Embryonic facial prominence (tissue), 1 donor: ENCODE data around the gene ZNF600.
"Not testable (repeated sequence)": the region's sequence is repeated elsewhere in the genome, so short reads cannot be mapped to it uniquely, and the experiment has no call there.

Experiments
- DNase-seq: peaks from one replicate; pipeline ENCODE4 v3.0.0-alpha.2; 2016; ENCODE audit errors: extremely low spot score

ZNF600 gene

GRCh38 chr19:52786464-52787354, at the start of gene ZNF600:
TSS of gene ZNF600 (minus strand) at chr19:52786791. CDS start at chr19:52778888, 7,903 bp downstream.
- DNase-seq: not testable (repeated sequence)

DNA sequence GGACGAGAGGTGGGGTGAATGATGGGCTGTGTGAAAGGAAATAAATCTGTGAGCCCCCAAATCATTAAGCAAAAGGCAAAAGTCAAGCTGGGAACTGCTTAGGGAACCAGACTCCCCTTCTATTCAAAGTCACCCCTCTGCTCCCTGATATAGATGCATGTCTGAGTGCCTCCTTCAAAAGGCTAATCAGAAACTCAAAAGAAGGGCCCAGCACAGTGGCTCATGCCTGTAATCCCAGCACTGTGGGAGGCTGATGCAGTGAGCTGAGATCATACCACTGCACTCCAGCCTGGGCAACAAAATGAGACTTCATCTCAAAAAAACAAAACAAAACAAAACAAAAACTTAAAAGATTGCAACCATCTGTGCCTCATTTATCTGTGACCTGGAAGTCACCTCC, 47.7 kb upstream of the ZNF600 start:
- DNase-seq: not testable (repeated sequence)

DNA sequence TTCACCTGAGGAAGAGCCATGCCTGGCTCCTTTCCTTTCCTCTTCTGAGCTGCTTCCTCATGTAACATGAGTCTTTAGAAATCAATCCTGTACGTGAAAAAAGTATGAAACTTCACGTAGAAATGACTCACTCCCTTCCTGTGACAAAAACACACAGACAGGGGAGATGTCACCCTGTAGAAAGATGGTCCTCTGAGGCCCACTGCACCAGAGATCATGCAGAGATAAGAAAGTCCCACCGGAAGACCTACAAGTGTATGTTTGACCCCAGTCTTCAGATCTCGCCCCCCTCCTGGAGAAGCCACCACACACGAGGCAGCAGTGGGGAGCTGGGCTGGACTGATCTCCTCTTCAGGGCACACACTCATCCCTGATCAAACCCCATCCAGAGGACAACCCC, 47.0 kb upstream of the ZNF600 start:
- not testable (repeated sequence) for DNase-seq

GRCh38 chr19:52829866-52830265, 43.3 kb upstream of the ZNF600 start:
- not testable (repeated sequence) for DNase-seq

DNA sequence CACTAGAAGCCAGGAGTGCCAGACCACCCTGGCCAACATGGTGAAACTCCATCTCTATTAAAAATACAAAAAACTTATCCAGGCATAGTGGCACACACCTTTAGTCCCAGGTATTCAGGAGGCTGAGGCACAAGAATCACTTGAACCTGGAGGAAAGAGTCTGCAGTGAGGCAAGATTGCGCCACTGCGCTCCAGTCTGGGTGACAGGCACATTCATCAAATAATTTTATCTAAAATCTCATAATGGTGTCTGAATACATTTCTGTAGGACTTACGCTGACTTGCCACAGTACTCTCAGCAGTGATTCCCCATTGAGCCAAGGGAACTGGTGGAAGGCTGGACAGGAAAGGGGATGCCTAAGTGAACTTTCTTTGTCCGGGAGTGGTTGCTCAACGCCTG, 39.2 kb upstream of the ZNF600 start:
- DNase-seq: no peak

DNA sequence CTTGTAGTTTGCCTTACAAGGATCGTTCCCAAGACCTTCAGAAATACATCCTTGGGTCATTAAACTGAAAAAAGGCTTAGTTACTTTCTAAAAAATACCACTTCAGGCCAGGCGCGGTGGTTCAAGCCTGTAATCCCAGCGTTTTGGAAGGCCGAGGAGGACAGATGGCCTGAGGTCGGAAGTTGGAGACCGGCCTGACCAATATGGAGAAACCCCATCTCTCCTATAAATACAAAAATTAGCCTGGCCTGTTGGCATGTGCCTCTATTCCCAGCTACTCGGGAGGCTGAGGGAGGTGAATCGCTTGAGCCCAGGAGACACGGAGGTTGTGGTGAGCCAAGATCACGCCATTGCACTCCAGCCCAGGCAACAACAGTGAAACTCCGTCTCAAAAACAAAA, 37.1 kb upstream of the ZNF600 start:
- no peak for DNase-seq

DNA sequence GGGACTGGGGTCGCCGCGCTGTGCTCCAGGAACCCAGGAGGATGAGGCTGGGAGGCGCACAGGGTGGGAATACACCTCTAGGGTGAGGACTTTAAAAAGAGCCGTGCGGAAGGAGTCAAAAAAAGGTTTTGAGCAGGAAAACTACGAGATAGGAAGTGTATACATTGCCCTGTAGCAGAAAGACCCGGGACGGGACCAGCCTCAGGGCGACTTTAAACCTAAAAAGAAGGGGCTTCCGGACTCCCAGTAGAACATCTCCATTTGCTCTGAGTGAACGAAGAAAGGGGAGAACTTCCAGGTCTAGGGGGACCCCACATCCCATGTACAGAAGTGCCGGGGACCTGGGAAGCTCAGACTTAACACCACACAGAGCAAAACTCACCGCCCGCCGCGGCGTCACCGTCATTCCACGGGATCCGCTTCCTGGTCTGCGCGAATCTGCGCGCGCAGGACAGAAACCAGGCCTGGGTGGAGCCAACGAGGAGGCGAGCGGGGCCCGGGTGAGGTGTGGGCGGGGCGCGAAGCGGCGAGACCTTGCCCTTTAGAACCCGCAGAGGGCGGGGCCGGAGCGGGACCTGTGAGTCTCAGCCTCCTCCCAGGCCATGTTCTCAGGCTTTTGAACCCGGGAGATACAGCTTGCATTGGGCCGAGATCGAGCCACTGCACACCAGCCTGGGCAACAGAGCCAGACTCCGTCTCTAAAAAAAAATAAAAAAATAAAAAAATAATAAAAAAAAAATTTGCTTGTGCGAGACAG, 34.8 kb upstream of the ZNF600 start, which contains the start of gene ZNF28:
Gene ZNF28, minus strand, starts transcription at position 430 of the 757 bp plus-strand sequence. CDS start 3,675 bp downstream, outside the sequence.
- not testable (repeated sequence) for DNase-seq

- DNase-seq: not testable (repeated sequence)
Observed at GRCh38 chr19:52820472-52821203, 34.0 kb upstream of the ZNF600 start.

GRCh38 chr19:52809801-52810200, 23.2 kb upstream of the ZNF600 start:
- no peak for DNase-seq

- not testable (repeated sequence) for DNase-seq
Observed at GRCh38 chr19:52799950-52800640, 13.5 kb upstream of the ZNF600 start.

DNA sequence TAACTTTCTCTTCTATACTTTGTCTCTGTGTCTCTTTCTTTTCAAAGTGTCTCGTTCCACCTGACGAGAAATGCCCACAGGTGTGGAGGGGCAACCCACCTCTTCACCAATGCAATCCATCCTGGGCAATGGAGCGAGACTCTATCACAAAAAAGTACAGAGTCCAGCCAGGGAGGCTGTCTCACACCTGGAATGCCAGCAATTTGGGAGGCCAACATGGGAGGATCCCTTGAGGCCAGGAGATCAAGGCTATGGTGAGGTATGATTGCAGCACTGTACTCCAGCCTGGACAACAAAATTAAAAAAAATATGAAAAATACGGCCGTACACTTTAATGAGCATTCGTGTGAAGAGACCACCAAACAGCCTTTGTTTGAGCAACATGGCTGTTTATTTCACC, 2.8 kb upstream of the ZNF600 start:
- no peak for DNase-seq

GRCh38 chr19:52786078-52786463, 520 bp downstream of the ZNF600 start:
- DNase-seq: no peak

- DNase-seq: no peak
Observed at GRCh38 chr19:52785506-52785905, 1.1 kb downstream of the ZNF600 start.

GRCh38 chr19:52782864-52783263, 3.7 kb downstream of the ZNF600 start:
- DNase-seq: not testable (repeated sequence)

DNA sequence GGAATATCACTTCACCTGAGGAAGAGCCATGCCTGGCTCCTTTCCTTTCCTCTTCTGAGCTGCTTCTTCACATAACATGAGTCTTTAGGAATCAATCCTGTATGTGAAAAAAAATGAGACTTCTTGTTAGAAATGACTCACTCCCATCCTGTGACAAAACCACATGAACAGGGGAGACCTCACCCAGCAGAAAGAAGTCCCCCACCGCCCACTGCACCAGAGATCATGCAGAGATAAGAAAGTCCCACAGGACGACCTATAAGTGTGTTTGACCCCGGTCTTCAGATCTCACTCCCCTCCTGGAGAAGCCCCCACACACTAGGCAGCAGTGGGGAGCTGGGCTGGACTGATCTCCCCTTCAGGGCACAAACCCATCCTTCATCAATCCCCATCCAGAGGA, 7.8 kb downstream of the ZNF600 start:
- no peak for DNase-seq

GRCh38 chr19:52756447-52756846, 30.1 kb downstream of the ZNF600 start:
- DNase-seq: not testable (repeated sequence)

DNA sequence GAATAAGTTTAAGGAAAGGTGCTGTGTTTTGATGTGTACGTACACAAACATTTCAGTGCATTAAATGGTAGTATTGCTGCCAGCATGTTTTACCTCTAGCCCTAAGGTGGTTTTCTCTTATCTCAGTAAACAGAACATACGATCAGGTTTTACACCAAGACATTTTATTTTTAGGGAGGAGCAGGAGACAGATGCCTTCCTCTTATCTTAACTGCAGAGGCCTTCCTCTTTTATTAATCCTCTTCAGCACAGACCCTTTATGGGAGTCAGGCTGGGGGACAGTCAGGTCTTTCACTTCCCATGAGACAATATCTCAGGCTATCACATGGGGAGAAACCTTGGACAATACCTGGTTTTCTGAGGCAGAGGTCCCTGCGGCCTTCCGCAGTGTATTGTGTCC, 36.8 kb downstream of the ZNF600 start:
- DNase-seq: no peak

GRCh38 chr19:52748336-52748950, 38.1 kb downstream of the ZNF600 start:
- DNase-seq: no peak

- DNase-seq: not testable (repeated sequence)
Observed at GRCh38 chr19:52745919-52746318, 40.7 kb downstream of the ZNF600 start.

DNA sequence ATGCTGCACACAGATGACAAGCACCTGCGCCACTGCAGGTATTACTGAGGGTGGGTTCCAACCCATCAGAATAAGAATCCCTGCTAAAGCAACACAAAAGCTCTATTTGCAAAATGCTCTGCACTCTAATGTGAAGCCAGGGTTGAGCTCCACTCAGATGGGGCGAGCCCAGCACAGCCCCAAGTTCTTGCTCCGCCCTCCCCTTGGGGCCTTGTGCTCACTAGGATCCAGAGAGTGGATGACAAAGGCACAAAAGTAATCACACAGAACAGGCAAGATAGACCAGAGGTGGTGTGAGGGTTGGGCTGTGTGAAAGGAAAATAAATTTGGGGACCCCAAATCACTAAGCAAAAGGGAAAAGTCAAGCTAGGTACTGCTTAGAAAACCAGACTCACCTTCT, 43.5 kb downstream of the ZNF600 start:
- no peak for DNase-seq

DNA sequence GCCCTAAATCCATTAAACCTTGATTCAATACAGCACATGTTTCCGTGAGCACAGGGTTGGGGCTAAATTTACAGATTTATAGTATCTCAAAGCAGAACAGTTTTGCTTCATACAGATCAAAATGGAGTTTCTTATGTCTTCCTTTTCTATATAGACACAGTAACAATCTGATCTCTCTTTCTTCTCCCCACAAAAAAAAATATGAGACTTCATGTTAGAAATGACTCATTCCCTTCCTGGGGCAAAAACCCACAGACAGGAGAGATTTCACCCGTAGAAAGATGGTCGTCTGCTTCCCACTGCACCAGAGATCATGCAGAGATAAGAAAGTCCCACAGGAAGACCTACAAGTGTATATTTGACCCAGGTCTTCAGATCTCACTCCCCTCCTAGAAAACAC, 44.1 kb downstream of the ZNF600 start:
- no peak for DNase-seq
